Activated naive CD4-positive, alpha-beta T cell treated with anti-CD3 and anti-CD28 coated beads for 36 hours (primary cell): ENCODE results near the gene GPX4. TPM values are rescaled to one million over a fixed set of nuclear protein-coding genes. Genes with fewer than 3 reads are reported as not detected.

Source experiments
- total RNA-seq, 2 experiments: library from RNA; stranded (reverse); gene quantifications; one replicate each; pipeline ENCODE4 v1.2.3, GENCODE V29; 2021

The GPX4 gene
- total RNA-seq, 2 experiments from 2014 or later: 244 to 253 TPM

Other genes starting within 250 kb of the GPX4 start
- under 1 TPM; 0.17 to 0.25 TPM for gene CFD, start 244.3 kb upstream of the GPX4 start, total RNA-seq
- gene MED16, start 210.8 kb upstream of the GPX4 start, total RNA-seq: 10 to 100 TPM; 61.3 to 68.1 TPM
- gene RNU6-9, start 210.5 kb upstream of the GPX4 start, total RNA-seq: not detected
- gene R3HDM4, start 190.8 kb upstream of the GPX4 start, total RNA-seq: 100 to 1,000 TPM; 111 to 120 TPM
- 1 to 10 TPM; 5.3 to 6.6 TPM for gene KISS1R, start 186.7 kb upstream of the GPX4 start, total RNA-seq
- gene ARID3A, start 178.0 kb upstream of the GPX4 start, total RNA-seq: 10 to 100 TPM; 23.1 to 28.4 TPM
- gene WDR18, start 119.6 kb upstream of the GPX4 start, total RNA-seq: 10 to 100 TPM; 77.8 to 82.0 TPM
- under 1 TPM in 1 of 2 experiments, not detected in 1; 0.10 TPM for gene GRIN3B, start 103.6 kb upstream of the GPX4 start, total RNA-seq
- gene TMEM259, start 82.9 kb upstream of the GPX4 start, total RNA-seq: 100 to 1,000 TPM; 105 to 109 TPM
- gene RNU6-2, start 82.5 kb upstream of the GPX4 start, total RNA-seq: not detected
- gene CNN2, start 77.4 kb upstream of the GPX4 start, total RNA-seq: 100 to 1,000 TPM; 104 TPM
- 10 to 100 TPM; 24.4 to 30.1 TPM for gene ABCA7, start 63.9 kb upstream of the GPX4 start, total RNA-seq
- gene ARHGAP45, start 36.8 kb upstream of the GPX4 start, total RNA-seq: 100 to 1,000 TPM; 123 to 136 TPM
- gene POLR2E, start 8.6 kb upstream of the GPX4 start, total RNA-seq: 100 to 1,000 TPM; 238 to 258 TPM
- 100 to 1,000 TPM; 112 to 117 TPM for gene SBNO2, start 70.3 kb downstream of the GPX4 start, total RNA-seq
- gene STK11, start 101.8 kb downstream of the GPX4 start, total RNA-seq: 10 to 100 TPM; 65.1 to 66.1 TPM
- 1 to 10 TPM in 1 of 2 experiments, under 1 TPM in 1; 0.77 to 1.1 TPM for gene CBARP, start 134.0 kb downstream of the GPX4 start, total RNA-seq
- 100 to 1,000 TPM; 153 TPM for gene ATP5F1D, start 137.8 kb downstream of the GPX4 start, total RNA-seq
- 10 to 100 TPM; 50.1 to 52.9 TPM for gene MIDN, start 144.6 kb downstream of the GPX4 start, total RNA-seq
- gene CIRBP, start 165.3 kb downstream of the GPX4 start, total RNA-seq: 100 to 1,000 TPM; 167 to 183 TPM
- 10 to 100 TPM; 62.8 to 65.3 TPM for gene FAM174C, start 171.5 kb downstream of the GPX4 start, total RNA-seq
- not detected for gene EFNA2, start 181.9 kb downstream of the GPX4 start, total RNA-seq